GM21786 (cell line): Measurements from ENCODE around the gene PCGF2.
"Not testable (repeated sequence)": the region's sequence is repeated elsewhere in the genome, so short reads cannot be mapped to it uniquely, and the experiment has no call there.

Experiments
- ATAC-seq: cut with Tn5 transposase; IDR thresholded peaks from one replicate; pipeline ENCODE4 v1.9.1; 2021; ENCODE audit not compliant: unreplicated experiment

Gene PCGF2

GRCh38 chr17:38748149-38748891 lies at the start of gene PCGF2:
PCGF2 (minus strand) TSS chr17:38748336; CDS start chr17:38740402, 7,934 bp downstream.
- ATAC-seq, result no peak

- no peak for ATAC-seq
Observed at GRCh38 chr17:38797828-38798227, 49.7 kb upstream of the PCGF2 start.

GRCh38 chr17:38797158-38797490 lies 49.0 kb upstream of the PCGF2 start:
- ATAC-seq, result no peak

GRCh38 chr17:38796451-38797157 lies 48.5 kb upstream of the PCGF2 start:
- no peak for ATAC-seq

GRCh38 chr17:38794221-38794620 lies 46.1 kb upstream of the PCGF2 start:
- ATAC-seq, result no peak

GRCh38 chr17:38791162-38791561 lies 43.0 kb upstream of the PCGF2 start:
- no peak for ATAC-seq

GRCh38 chr17:38790148-38790707 lies 42.1 kb upstream of the PCGF2 start:
- ATAC-seq, result not testable (repeated sequence)

GRCh38 chr17:38789185-38789584 lies 41.0 kb upstream of the PCGF2 start:
- no peak for ATAC-seq

- not testable (repeated sequence) for ATAC-seq
Observed at GRCh38 chr17:38787999-38788398, 39.9 kb upstream of the PCGF2 start.

- no peak for ATAC-seq
Observed at GRCh38 chr17:38786372-38786771, 38.2 kb upstream of the PCGF2 start.

GRCh38 chr17:38783227-38783626 lies 35.1 kb upstream of the PCGF2 start:
- no peak for ATAC-seq

GRCh38 chr17:38779965-38780752 lies 32.0 kb upstream of the PCGF2 start:
- ATAC-seq, result no peak

GRCh38 chr17:38777641-38778250 lies 29.6 kb upstream of the PCGF2 start:
- no peak for ATAC-seq

GRCh38 chr17:38773258-38773657 lies 25.1 kb upstream of the PCGF2 start:
- no peak for ATAC-seq

GRCh38 chr17:38768417-38768816 lies 20.3 kb upstream of the PCGF2 start:
- ATAC-seq, result no peak

- ATAC-seq, result no peak
Observed at GRCh38 chr17:38766341-38766740, 18.2 kb upstream of the PCGF2 start.

GRCh38 chr17:38762231-38762630 lies 14.1 kb upstream of the PCGF2 start:
- no peak for ATAC-seq

GRCh38 chr17:38761612-38762011 lies 13.5 kb upstream of the PCGF2 start:
- ATAC-seq, result no peak

GRCh38 chr17:38753071-38753506 lies 5.0 kb upstream of the PCGF2 start:
- no peak for ATAC-seq

GRCh38 chr17:38752308-38753070 lies 4.4 kb upstream of the PCGF2 start, which contains the start of gene PSMB3:
PSMB3 (plus strand) TSS chr17:38752741; CDS start chr17:38752827, 86 bp downstream.
- peak; percentile 85 for ATAC-seq
